Renal cortex interstitium (tissue), 15 donors: Measurements from ENCODE around the gene TOP3A. TPM values are rescaled to one million over a fixed set of nuclear protein-coding genes. Genes with fewer than 3 reads are reported as not detected.
A peak's percentile ranks its signal among the peaks of the same experiment; 100 is the strongest.
"Not testable (repeated sequence)": the region's sequence is repeated elsewhere in the genome, so short reads cannot be mapped to it uniquely, and the experiment has no call there.

Experiments used
- DNase-seq, 11 donors: peaks; one replicate each; pipeline ENCODE4 v3.0.0-alpha.2; 2013; ENCODE audit warnings: low read depth in 9 of 11, low spot score in 4 of 11; ENCODE audit errors: extremely low read depth in 1 of 11
- long read RNA-seq, 16 experiments: transcript quantifications; one replicate each; lab custom pipeline, GENCODE V29; 2026
- polyA plus RNA-seq, 3 donors: library from polyadenylated mRNA; unstranded; fragments of 120-200 nt; gene quantifications; one replicate each; pipeline ENCODE4 v1.2.1, GENCODE V29; 2013; ENCODE audit not compliant: insufficient read length in 3 of 3

Gene TOP3A
- polyA plus RNA-seq: 10 to 100 TPM; 43.4 to 50.2 (median 48.6) TPM
- long read RNA-seq, donor 1: 0 reads
- long read RNA-seq, donor 2: 0 reads
- long read RNA-seq, donor 3, full-length matches to known transcripts: 2 of 2 reads
- long read RNA-seq, donor 3, partial matches to known transcripts: 0 of 2 reads
- long read RNA-seq, donor 3, other reads (novel, unspliced or antisense): 0 of 2 reads
- long read RNA-seq, donor 4, partial matches to known transcripts: 0 of 3 reads
- long read RNA-seq, donor 4, other reads (novel, unspliced or antisense): 0 of 3 reads
- long read RNA-seq, donor 5: 0 reads
- long read RNA-seq, donor 6, partial matches to known transcripts: 0 of 1 reads
- long read RNA-seq, donor 6, other reads (novel, unspliced or antisense): 0 of 1 reads
- long read RNA-seq, donor 7, partial matches to known transcripts: 0 of 2 reads
- long read RNA-seq, donor 7, other reads (novel, unspliced or antisense): 0 of 2 reads
- long read RNA-seq, donor 8: 0 reads
- long read RNA-seq, donor 9, full-length matches to known transcripts: 1 of 1 reads
- long read RNA-seq, donor 9, partial matches to known transcripts: 0 of 1 reads
- long read RNA-seq, donor 9, other reads (novel, unspliced or antisense): 0 of 1 reads
- long read RNA-seq, donor 10, full-length matches to known transcripts: 1 of 1 reads
- long read RNA-seq, donor 10, partial matches to known transcripts: 0 of 1 reads
- long read RNA-seq, donor 10, other reads (novel, unspliced or antisense): 0 of 1 reads
- long read RNA-seq, donor 11: 0 reads
- long read RNA-seq, donor 12: 0 reads
- long read RNA-seq, donor 13: 0 reads
- long read RNA-seq, donor 14: 0 reads
- long read RNA-seq, donor 15, full-length matches to known transcripts: 1 of 1 reads
- long read RNA-seq, donor 15, partial matches to known transcripts: 0 of 1 reads
- long read RNA-seq, donor 15, other reads (novel, unspliced or antisense): 0 of 1 reads
- long read RNA-seq, donor 16, full-length matches to known transcripts: 5 of 13 reads
- long read RNA-seq, donor 16, partial matches to known transcripts: 8 of 13 reads
- long read RNA-seq, donor 16, other reads (novel, unspliced or antisense): 0 of 13 reads

- peak; percentile 88 to 97 (median 95) for DNase-seq
Observed at GRCh38 chr17:18314731-18315561, at the start of gene TOP3A, which contains the start of gene SMCR8. Gene TOP3A (minus strand): TSS chr17:18314994. CDS start chr17:18314778, 216 bp downstream. Gene SMCR8 (plus strand): TSS chr17:18315293. CDS start chr17:18315790, 497 bp downstream.

- no peak for DNase-seq
Observed at GRCh38 chr17:18364166-18364565, 49.4 kb upstream of the TOP3A start.

- DNase-seq: peak; percentile 64 to 91 (median 85)
Observed at GRCh38 chr17:18363101-18364049, 48.6 kb upstream of the TOP3A start, which contains the start of gene SHMT1. Gene SHMT1 (minus strand): TSS chr17:18363550. CDS start chr17:18355981, 7,569 bp downstream.

GRCh38 chr17:18362698-18363100, 47.9 kb upstream of the TOP3A start:
- DNase-seq: peak in 6 of 11 donors; percentile 17 to 73 (median 53)

- no peak for DNase-seq
Observed at GRCh38 chr17:18361837-18362697, 47.3 kb upstream of the TOP3A start.

- DNase-seq: no peak
Observed at GRCh38 chr17:18360518-18360917, 45.7 kb upstream of the TOP3A start.

- DNase-seq: no peak
Observed at GRCh38 chr17:18356624-18357023, 41.8 kb upstream of the TOP3A start.

- no peak for DNase-seq
Observed at GRCh38 chr17:18353541-18353940, 38.7 kb upstream of the TOP3A start.

GRCh38 chr17:18344021-18344420, 29.2 kb upstream of the TOP3A start:
- no peak for DNase-seq

- no peak for DNase-seq
Observed at GRCh38 chr17:18339933-18340332, 25.1 kb upstream of the TOP3A start.

- DNase-seq: not testable (repeated sequence)
Observed at GRCh38 chr17:18338158-18338557, 23.4 kb upstream of the TOP3A start.

GRCh38 chr17:18332909-18333489, 18.2 kb upstream of the TOP3A start:
- no peak for DNase-seq

- no peak for DNase-seq
Observed at GRCh38 chr17:18331879-18332278, 17.1 kb upstream of the TOP3A start.

GRCh38 chr17:18328643-18329204, 13.9 kb upstream of the TOP3A start:
- DNase-seq: no peak

- no peak for DNase-seq
Observed at GRCh38 chr17:18327556-18327955, 12.8 kb upstream of the TOP3A start.

- DNase-seq: no peak
Observed at GRCh38 chr17:18327093-18327492, 12.3 kb upstream of the TOP3A start.
